ENCODE results near the gene MYB. TPM values are rescaled to one million over a fixed set of nuclear protein-coding genes. Genes with fewer than 3 reads are reported as not detected.

The MYB gene
- total and polyA plus RNA-seq, 2 of the 4 experiments (the other 2 are of a cell fraction) = 0.44 to 0.90 TPM

DNA sequence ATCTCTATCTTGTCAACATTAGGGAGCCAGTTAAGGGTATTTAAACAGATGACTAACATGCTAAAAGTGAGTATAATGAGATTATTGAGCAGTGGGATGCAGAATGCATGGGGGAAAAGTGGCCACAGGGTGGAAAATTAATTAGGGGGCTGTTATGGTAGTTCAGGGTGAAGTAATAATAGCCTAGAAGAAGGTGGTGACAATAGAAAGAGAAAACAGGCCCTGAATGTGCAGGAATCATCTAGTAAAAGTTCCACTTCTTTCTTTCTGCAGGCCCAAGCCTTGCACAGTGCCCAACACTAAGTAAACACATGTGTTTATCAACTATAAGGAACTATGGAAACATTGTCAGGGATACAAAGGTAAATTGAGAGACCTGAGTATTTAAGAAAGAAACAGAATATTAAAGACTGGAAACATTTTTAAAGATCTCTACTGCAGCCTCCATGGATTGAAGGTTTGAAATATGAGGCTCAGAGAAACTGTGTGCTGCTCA, 7.1 kb upstream of the MYB start:
- ATAC-seq (ENCODE audit: low read depth) (no peak), DNase-seq (no peak)
- Histone ChIP-seq H3K36me3 (ENCODE audit: control insufficient read depth, insufficient read depth, low read length) (no peaks in the 10 kb centered on the region), H2AK9ac (replicated peaks; ENCODE audit: low read depth, low read length, poor library complexity) (no peak overlapping the region), H3K9me1 (ENCODE audit: insufficient read depth, low read length) (no peaks in the 10 kb centered on the region), H3K4me2 (ENCODE audit: low read depth, low read length) (no peak overlapping the region), H3K23ac (ENCODE audit: low read depth, low read length) (no peak overlapping the region), H2AFZ (replicated peaks; ENCODE audit: low read length, poor library complexity) (no peak overlapping the region), H2AK5ac (ENCODE audit: low read depth, low read length) (no peak overlapping the region), H3K27ac (ENCODE audit: insufficient read depth, low read length) (no peak overlapping the region), H3K79me1 (ENCODE audit: low read depth in 1 of 2, low read length in 2 of 2) (no peaks in the 10 kb centered on the region), H4K8ac (ENCODE audit: low read depth in 2 of 2, low read length in 2 of 2) (no peak overlapping the region), H4K5ac (ENCODE audit: low read depth, low read length) (no peak overlapping the region), H2BK120ac (ENCODE audit: low read depth, low read length) (no peak overlapping the region), H3K56ac (ENCODE audit: extremely low read depth, insufficient read depth, low read length) (no peak overlapping the region), H3K4me1 (ENCODE audit: control insufficient read depth, insufficient read depth, low read length) (no peaks in the 10 kb centered on the region), H3K9ac (ENCODE audit: low read depth, low read length) (no peak overlapping the region), H4K91ac (ENCODE audit: insufficient read depth, low read depth, low read length) (no peak overlapping the region), H3K27me3 (ENCODE audit: control insufficient read depth, insufficient read depth, low read length) (peaks cover 6% of the 10 kb centered on the region), H2BK5ac (ENCODE audit: low read depth, low read length, poor library complexity, severe bottlenecking) (no peak overlapping the region), H3K4me3 (ENCODE audit: insufficient read depth, low read depth, low read length) (no peak overlapping the region), H2BK20ac (ENCODE audit: low read depth, low read length) (no peak overlapping the region), H3K4ac (ENCODE audit: low read depth, low read length) (no peak overlapping the region), H3K18ac (ENCODE audit: low read depth, low read length) (no peak overlapping the region), H2BK15ac (ENCODE audit: low read depth, low read length) (no peak overlapping the region), H4K20me1 (ENCODE audit: insufficient read depth, low read length) (no peaks in the 10 kb centered on the region), H3K9me3 (ENCODE audit: control insufficient read depth, insufficient read depth, low read length) (no peaks in the 10 kb centered on the region), H3K14ac (replicated peaks; ENCODE audit: low read depth, low read length) (no peak overlapping the region)
- in situ Hi-C loops (cut with MboI; ENCODE audit: low sequenced_read_pairs) (no loop called here), intact Hi-C loops (cut with micrococcal nuclease) (no loop called here), dilution Hi-C loops (cut with HindIII; ENCODE audit: low sequenced_read_pairs, unreplicated experiment) (no loop called here)
- BruUV-seq (replicated peaks) = no TSS peak
- POLR2A ChIA-PET (ENCODE audit: unreplicated experiment) = no interaction called here
- CTCF ChIA-PET = no interaction called here
- no peak for TF ChIP-seq MXI1 (IDR thresholded peaks at IDR 0.05; ENCODE audit: borderline replicate concordance, low read depth, low read length)
- TF ChIP-seq RFX5 (IDR thresholded peaks at IDR 0.05; ENCODE audit: low read depth, low read length) = no peak
- TF ChIP-seq RCOR1 (IDR thresholded peaks at IDR 0.05; ENCODE audit: insufficient replicate concordance, low read length) = no peak
- no peak for TF ChIP-seq POLR2A (IDR thresholded peaks at IDR 0.05; ENCODE audit: low read depth, low read length)
- TF ChIP-seq, protein P1, sequence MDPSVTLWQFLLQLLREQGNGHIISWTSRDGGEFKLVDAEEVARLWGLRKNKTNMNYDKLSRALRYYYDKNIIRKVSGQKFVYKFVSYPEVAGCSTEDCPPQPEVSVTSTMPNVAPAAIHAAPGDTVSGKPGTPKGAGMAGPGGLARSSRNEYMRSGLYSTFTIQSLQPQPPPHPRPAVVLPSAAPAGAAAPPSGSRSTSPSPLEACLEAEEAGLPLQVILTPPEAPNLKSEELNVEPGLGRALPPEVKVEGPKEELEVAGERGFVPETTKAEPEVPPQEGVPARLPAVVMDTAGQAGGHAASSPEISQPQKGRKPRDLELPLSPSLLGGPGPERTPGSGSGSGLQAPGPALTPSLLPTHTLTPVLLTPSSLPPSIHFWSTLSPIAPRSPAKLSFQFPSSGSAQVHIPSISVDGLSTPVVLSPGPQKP (IDR thresholded peaks at IDR 0.05; ENCODE audit: borderline replicate concordance, low read depth, low read length) = no peak
- no peak for TF ChIP-seq CEBPB (IDR thresholded peaks at IDR 0.05; ENCODE audit: low read depth, low read length)
- TF ChIP-seq FOS (IDR thresholded peaks at IDR 0.05; ENCODE audit: low read depth, low read length) = no peak
- TF ChIP-seq, protein P2, sequence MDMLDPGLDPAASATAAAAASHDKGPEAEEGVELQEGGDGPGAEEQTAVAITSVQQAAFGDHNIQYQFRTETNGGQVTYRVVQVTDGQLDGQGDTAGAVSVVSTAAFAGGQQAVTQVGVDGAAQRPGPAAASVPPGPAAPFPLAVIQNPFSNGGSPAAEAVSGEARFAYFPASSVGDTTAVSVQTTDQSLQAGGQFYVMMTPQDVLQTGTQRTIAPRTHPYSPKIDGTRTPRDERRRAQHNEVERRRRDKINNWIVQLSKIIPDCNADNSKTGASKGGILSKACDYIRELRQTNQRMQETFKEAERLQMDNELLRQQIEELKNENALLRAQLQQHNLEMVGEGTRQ (IDR thresholded peaks at IDR 0.05; ENCODE audit: low read depth, low read length) = no peak
- TF ChIP-seq, protein P3, sequence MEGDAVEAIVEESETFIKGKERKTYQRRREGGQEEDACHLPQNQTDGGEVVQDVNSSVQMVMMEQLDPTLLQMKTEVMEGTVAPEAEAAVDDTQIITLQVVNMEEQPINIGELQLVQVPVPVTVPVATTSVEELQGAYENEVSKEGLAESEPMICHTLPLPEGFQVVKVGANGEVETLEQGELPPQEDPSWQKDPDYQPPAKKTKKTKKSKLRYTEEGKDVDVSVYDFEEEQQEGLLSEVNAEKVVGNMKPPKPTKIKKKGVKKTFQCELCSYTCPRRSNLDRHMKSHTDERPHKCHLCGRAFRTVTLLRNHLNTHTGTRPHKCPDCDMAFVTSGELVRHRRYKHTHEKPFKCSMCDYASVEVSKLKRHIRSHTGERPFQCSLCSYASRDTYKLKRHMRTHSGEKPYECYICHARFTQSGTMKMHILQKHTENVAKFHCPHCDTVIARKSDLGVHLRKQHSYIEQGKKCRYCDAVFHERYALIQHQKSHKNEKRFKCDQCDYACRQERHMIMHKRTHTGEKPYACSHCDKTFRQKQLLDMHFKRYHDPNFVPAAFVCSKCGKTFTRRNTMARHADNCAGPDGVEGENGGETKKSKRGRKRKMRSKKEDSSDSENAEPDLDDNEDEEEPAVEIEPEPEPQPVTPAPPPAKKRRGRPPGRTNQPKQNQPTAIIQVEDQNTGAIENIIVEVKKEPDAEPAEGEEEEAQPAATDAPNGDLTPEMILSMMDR (conservative IDR thresholded peaks at IDR 0.05; ENCODE audit: low read depth, low read length) = no peak
- TF ChIP-seq SMC3 (IDR thresholded peaks at IDR 0.05; ENCODE audit: low read depth, low read length) = no peak
- TF ChIP-seq CHD1 (IDR thresholded peaks at IDR 0.05; ENCODE audit: low read depth, low read length) = no peak

Measured in IMR-90 (cell line).